D341Med (cell line): ENCODE results near the gene SSBP4.
"Not testable (repeated sequence)": the region's sequence is repeated elsewhere in the genome, so short reads cannot be mapped to it uniquely, and the experiment has no call there.

ENCODE experiments used
- DNase-seq: peaks from one replicate; pipeline ENCODE4 v3.0.0; 2012; ENCODE audit warnings: low spot score

The SSBP4 gene

GRCh38 chr19:18419195-18419698 lies at the start of gene SSBP4:
SSBP4 (plus strand) TSS chr19:18419398; CDS start chr19:18419649, 251 bp downstream.
- DNase-seq = peak; percentile 96

DNA sequence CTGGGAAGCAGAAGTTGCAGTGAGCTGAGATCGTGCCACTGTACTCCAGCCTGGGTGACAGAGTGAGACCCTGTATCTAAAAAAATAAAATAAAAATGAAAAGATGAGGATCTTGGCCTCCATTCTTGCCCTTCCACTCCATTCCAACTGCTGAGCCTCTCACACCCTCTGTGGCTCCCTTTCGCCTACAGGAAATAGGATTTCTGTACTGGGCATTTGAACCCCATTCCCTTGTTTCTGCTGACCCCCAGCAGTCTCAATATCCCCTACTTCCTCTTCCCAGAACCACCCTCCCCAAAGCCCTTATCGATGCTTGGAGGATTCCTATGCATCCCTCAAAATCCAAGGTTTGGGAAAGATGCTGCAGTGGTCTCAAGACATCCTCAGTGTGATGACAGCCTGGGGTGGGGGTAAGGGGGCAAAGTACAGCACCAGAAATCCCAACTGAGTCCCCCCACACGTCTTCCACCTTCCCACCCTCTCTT lies 45.7 kb upstream of the SSBP4 start:
- DNase-seq = no peak

DNA sequence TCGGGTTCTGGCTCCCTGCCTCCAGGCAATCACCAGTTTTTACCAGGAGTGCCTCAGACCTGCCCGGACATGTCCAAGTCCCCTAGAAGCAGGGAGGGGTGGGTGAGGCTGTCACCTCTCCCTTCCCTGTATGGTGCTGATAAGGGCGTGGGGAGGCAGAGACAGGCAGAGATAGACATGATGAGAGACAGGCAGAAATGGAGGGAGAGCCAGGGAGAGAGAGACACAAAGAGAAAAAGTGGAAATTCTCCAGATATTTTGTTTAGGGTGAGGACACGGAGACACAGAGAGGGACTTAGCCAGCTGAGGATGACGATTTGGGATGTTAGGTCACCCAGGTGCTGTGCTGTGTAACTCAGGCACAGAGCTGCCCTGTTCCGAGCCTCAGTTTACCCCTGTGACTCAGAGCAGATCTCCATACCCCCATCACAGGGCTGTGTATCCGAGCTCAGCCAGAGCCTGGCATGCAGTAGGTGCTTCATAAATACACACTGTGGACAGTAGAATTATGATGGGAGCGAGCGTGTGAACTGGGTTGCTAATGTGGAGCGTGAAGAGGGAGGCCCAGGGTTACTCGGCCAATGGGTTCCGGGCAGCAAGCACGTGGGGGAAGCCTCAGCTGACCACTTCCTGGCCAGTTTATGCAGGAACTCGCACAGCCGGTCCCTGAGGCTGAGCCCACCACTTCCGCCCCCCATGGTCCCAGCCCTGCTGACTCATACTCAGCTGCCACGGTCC lies 45.1 kb upstream of the SSBP4 start:
- DNase-seq = no peak

DNA sequence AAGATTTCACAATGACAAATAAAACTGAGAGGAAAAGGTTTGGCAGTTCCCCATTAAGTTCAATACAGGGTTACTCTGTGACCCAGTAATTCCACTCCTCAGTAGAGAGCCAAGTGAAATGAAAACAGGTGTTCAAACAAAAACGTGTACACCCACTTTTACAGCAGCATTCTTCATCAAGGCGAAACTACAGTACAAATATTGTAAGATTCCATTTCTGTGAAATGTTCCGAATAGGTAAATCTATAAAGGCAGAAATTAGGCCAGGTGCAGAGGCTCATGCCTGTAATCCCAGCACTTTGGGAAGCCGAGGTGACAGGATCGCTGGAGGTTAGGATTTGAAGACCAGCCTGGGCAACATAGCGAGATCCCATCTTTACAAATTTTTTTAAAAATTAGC lies 42.2 kb upstream of the SSBP4 start:
- DNase-seq = no peak

GRCh38 chr19:18379803-18380747 lies 39.1 kb upstream of the SSBP4 start:
- DNase-seq = peak; percentile 26

GRCh38 chr19:18380843-18381242 lies 38.4 kb upstream of the SSBP4 start:
- DNase-seq = no peak

DNA sequence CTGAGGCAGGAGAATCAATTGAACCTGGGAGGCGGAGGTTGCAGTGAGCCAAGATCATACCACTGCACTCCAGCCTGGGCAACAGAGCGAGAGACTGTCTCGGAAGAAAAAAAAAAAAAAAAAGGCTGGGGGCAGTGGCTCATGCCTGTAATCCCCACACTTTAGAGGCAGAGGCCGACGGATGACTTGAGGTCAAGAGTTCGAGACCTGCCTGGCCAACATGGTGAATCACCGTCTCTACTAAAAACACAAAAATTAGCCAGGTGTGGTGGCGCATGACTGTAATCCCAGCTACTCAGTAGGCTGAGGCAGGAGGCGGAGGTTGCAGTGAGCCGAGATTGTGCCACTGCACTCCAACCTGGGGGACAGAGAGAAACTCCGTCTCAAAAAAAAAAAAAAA lies 35.6 kb upstream of the SSBP4 start:
- DNase-seq = not testable (repeated sequence)

DNA sequence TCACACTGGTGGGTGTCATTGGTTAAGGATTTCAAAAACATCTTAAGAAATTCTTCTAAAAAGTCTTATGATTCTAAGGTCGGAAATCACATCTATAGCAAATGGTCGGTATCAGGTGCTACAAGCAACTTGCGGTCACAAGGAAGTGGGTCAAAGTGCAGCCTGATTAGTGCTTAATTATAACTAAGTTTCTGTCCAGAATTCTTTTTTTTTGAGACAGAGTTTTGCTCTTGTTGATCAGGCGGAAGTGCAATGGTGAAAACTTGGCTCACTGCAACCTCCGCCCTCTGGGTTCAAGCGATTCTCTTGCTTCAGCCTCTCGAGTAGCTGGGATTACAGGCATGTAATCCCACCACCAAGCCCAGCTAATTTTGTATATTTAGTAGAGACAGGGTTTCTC lies 34.4 kb upstream of the SSBP4 start:
- no peak for DNase-seq

- DNase-seq = no peak
These were observed 33.9 kb upstream of the SSBP4 start for GRCh38 chr19:18385359-18385674.

- peak; percentile 67 for DNase-seq
These were observed 33.3 kb upstream of the SSBP4 start, which contains the start of gene GDF15 for GRCh38 chr19:18385675-18386542. GDF15 (plus strand) TSS chr19:18386158; CDS start chr19:18386190, 32 bp downstream.

GRCh38 chr19:18386543-18387271 lies 32.5 kb upstream of the SSBP4 start:
- DNase-seq = peak; percentile 33

DNA sequence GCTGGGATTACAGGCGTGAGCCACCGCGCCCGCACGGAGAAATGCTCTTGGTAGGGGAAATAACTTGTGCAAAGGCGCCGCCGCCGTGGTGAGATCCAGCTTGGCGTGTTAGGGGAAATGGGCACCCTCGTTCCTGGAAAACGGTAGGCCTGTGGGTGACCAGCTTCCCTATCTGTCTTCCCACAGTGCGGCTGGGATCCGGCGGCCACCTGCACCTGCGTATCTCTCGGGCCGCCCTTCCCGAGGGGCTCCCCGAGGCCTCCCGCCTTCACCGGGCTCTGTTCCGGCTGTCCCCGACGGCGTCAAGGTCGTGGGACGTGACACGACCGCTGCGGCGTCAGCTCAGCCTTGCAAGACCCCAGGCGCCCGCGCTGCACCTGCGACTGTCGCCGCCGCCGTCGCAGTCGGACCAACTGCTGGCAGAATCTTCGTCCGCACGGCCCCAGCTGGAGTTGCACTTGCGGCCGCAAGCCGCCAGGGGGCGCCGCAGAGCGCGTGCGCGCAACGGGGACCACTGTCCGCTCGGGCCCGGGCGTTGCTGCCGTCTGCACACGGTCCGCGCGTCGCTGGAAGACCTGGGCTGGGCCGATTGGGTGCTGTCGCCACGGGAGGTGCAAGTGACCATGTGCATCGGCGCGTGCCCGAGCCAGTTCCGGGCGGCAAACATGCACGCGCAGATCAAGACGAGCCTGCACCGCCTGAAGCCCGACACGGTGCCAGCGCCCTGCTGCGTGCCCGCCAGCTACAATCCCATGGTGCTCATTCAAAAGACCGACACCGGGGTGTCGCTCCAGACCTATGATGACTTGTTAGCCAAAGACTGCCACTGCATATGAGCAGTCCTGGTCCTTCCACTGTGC lies 30.9 kb upstream of the SSBP4 start:
- DNase-seq = peak; percentile 98

- no peak for DNase-seq
These were observed 30.1 kb upstream of the SSBP4 start for GRCh38 chr19:18388960-18389725.

DNA sequence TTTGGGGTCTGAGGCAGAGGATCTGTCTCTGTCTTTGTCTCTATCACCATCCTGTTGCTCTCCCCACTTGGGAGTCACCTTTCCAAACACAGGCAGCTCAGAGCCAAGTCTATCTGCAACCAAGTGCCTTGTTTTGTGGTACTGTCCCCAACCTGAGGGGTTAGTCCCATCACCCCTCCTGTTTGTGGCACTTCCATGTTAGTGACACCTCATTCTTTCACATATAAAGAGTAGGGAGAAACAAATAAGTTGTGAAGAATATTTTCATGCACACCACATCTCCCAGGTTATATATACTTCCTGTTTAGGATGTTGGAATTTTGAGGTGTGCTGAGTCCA lies 29.5 kb upstream of the SSBP4 start:
- no peak for DNase-seq

DNA sequence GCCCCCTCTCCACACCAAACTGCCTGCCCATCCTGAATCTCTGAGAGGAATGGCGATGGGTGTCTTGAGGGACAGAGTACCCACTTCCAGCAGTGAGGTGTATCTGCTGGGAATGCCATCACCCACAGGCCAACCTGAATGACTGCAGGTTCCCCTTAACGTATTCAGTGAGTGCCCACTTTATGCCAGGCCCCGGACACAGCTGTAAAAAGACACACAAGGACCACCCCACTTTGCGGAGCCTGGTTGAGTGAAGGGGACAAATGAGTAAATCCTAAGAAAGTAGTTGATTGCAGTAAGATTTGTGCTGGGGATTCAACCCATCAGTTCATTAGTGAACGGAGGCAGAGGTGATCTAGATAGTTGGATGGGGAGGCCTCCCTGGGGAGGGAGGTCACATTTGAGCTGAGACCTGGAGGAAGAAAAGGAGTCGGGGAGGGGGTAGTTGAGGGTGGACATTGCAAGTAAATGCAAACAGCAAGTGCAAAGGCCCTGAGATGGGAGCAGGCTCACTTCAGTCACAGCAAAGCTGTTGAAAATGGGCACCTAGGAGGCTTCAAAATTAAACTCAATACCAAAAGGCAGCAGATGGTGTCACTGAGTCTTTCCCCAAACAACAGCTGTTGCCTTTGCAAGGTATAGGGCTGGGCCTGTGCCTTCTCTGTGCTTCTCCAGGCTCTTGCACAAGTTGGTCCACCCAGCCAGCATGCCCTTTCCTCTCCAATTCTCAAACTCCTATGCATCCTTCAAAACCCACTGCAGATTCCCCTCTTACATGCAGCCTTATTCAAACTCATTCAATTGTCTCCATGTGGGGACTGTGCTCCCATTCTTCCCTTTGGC lies 28.9 kb upstream of the SSBP4 start:
- DNase-seq = no peak

DNA sequence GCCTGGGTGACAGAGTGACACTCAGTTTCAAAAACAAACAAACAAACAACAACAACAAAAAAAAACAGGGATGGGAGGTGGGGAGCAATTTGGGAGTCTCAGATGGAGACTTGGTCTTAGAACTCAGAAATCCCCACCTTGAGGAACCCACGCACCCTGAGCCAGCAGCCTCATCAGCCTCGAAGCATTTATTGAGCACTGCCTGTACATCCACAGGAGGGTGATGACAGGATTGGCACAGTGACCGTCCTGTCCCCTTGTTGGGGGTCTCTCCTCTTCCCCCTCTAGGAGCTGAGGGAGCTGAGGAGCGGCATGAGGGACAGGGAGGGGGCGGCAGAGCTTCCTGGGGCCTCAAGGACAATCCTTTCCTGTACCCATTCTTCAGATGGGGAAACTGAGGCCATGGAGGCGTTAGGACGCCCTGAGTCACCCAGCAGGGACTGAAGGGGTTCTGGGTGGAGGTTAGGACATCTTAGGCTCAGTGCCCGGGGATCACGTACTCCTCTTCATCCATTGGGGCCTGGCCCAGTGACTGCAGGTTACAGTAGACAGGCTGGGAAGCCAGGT lies 27.6 kb upstream of the SSBP4 start:
- DNase-seq = no peak

DNA sequence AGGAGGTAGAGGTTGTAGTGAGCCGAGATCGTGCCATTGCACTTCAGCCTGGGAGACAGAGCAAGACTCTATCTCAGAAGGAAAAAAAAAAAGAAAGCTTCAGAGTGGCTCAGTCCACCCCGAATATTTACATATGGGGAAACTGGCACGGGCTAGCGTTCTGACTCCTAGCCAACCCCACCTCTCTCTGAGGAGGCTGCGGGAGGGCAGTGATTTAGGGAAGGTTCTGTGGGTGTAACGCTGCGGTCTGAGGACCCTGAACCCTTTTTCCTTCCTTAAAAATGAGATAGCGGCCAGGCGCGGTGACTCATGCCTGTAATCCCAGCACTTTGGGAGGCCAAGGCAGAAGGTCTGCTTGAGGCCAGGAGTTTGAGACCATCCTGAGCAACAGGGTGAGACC lies 26.8 kb upstream of the SSBP4 start:
- no peak for DNase-seq

- DNase-seq = no peak
These were observed 26.3 kb upstream of the SSBP4 start for GRCh38 chr19:18392926-18393325.
